Endothelial cell (in vitro differentiated cells): ENCODE data around the gene FLYWCH1. TPM values are rescaled to one million over a fixed set of nuclear protein-coding genes. Genes with fewer than 3 reads are reported as not detected.
A peak's percentile ranks its signal among the peaks of the same experiment; 100 is the strongest.

Experiments used
- DNase-seq: peaks from one replicate; pipeline ENCODE4 v3.0.0; 2021; ENCODE audit warnings: low spot score
- H3K27ac Mint-ChIP-seq: one replicate; pipeline ENCODE4 v1.8.0; 2021; ENCODE audit warnings: mixed read lengths, inconsistent platforms; ENCODE audit not compliant: unreplicated experiment
- H3K27me3 Mint-ChIP-seq: one replicate; pipeline ENCODE4 v1.8.0; 2021; ENCODE audit warnings: mild to moderate bottlenecking, moderate library complexity, mixed read lengths, inconsistent platforms; ENCODE audit not compliant: unreplicated experiment
- H3K36me3 Mint-ChIP-seq: one replicate; pipeline ENCODE4 v1.8.0; 2021; ENCODE audit warnings: mild to moderate bottlenecking, low read depth, mixed read lengths, inconsistent platforms; ENCODE audit not compliant: unreplicated experiment
- H3K4me1 Mint-ChIP-seq: one replicate; pipeline ENCODE4 v1.8.0; 2021; ENCODE audit warnings: mild to moderate bottlenecking, mixed read lengths, inconsistent platforms; ENCODE audit not compliant: unreplicated experiment
- H3K4me3 Mint-ChIP-seq: one replicate; pipeline ENCODE4 v1.8.0; 2021; ENCODE audit warnings: mild to moderate bottlenecking, mixed read lengths, inconsistent platforms; ENCODE audit not compliant: unreplicated experiment
- H3K9me3 Mint-ChIP-seq: one replicate; pipeline ENCODE4 v1.8.0; 2021; ENCODE audit warnings: mixed read lengths, inconsistent platforms; ENCODE audit not compliant: unreplicated experiment
- CTCF ChIP-seq: fragments of 200-600 bp; sonication (generic); IDR thresholded peaks from one replicate; pipeline ENCODE4 v1.5.0; 2021; ENCODE audit warnings: antibody characterized with exemption; ENCODE audit not compliant: unreplicated experiment
- total RNA-seq: library from RNA; stranded (reverse); fragmentation: NEBNext Ultra II Directional; extraction: Animal tissue kit (Norgen Biotek cat#: 25700); gene quantifications from one replicate; pipeline ENCODE4 v1.2.1, GENCODE V29; 2021; ENCODE audit not compliant: unreplicated experiment

Gene FLYWCH1
- total RNA-seq, 1 donor from 2014 or later = 50.8 TPM

DNA sequence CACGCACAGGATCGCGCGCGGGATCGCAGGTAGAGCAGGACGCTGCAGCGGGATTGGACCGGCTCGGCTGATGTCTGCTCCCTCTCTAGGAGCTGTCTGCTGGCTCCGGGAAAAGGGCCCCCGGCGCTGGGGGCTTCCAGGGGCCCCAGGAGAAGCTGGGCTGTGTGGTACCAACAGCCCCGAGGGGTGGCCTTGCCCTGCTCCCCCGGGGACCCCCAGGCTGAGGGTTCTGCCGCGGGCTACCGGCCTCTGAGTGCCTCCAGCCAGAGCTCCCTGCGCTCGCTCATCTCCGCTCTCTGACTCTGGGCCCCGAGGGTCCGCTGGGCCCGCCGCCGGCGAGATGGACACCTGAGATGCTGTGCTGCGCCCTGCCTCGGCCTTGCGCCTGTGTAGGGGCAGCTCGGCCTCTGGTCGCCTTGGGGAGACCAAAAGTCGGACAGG is 56.0 kb downstream of the FLYWCH1 start:
- Mint-ChIP-seq H3K36me3 (peaks cover 8% of the 10 kb centered on the region), H3K27me3 (peaks cover 26% of the 10 kb centered on the region), H3K4me1 (peaks cover 6% of the 10 kb centered on the region), H3K4me3 (no peak overlapping the region), H3K9me3 (no peaks in the 10 kb centered on the region), H3K27ac (no peak overlapping the region)
- no peak for DNase-seq
- no peak for TF ChIP-seq CTCF

DNA sequence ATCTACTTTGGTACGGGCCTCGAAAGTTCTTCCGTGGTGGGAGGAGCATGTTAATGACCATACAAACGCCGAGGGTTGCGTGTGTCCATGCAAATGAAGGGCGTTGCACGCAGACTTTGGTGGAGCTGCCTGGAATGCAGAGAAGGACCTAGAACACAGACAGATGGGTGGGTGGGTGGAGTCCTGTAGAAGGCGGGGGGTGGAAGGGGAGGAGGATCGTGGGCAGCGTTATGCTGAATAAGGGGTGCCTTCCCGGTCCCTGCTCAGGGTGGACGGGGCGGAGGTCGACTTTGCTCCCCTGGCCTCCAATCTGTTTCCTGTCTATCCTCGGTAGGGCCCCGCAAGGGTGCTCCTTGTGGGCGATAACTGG is 56.6 kb downstream of the FLYWCH1 start:
- peaks cover 26% of the 10 kb centered on the region for H3K27me3 Mint-ChIP-seq
- H3K36me3 Mint-ChIP-seq = peaks cover 8% of the 10 kb centered on the region
- no peak for DNase-seq
- H3K4me3 Mint-ChIP-seq = peak overlapping the region; percentile 80
- peaks cover 6% of the 10 kb centered on the region for H3K4me1 Mint-ChIP-seq
- no peak for TF ChIP-seq CTCF
- peak overlapping the region; percentile 57 for H3K27ac Mint-ChIP-seq
- H3K9me3 Mint-ChIP-seq = no peaks in the 10 kb centered on the region

GRCh38 chr16:2968738-2969544 is 57.2 kb downstream of the FLYWCH1 start, which contains the start of gene PAQR4:
Gene PAQR4 (plus strand): TSS chr16:2969348. CDS start chr16:2969675, 327 bp downstream.
- Mint-ChIP-seq H3K27me3 (peaks cover 24% of the 10 kb centered on the region), H3K4me3 (peak within 1 kb of the TSS; percentile 80), H3K9me3 (no peaks in the 10 kb centered on the region), H3K4me1 (peaks cover 6% of the 10 kb centered on the region), H3K27ac (peak within 1 kb of the TSS; percentile 57), H3K36me3 (peaks cover 8% of the 10 kb centered on the region)
- TF ChIP-seq CTCF = no peak
- DNase-seq = peak; percentile 83

DNA sequence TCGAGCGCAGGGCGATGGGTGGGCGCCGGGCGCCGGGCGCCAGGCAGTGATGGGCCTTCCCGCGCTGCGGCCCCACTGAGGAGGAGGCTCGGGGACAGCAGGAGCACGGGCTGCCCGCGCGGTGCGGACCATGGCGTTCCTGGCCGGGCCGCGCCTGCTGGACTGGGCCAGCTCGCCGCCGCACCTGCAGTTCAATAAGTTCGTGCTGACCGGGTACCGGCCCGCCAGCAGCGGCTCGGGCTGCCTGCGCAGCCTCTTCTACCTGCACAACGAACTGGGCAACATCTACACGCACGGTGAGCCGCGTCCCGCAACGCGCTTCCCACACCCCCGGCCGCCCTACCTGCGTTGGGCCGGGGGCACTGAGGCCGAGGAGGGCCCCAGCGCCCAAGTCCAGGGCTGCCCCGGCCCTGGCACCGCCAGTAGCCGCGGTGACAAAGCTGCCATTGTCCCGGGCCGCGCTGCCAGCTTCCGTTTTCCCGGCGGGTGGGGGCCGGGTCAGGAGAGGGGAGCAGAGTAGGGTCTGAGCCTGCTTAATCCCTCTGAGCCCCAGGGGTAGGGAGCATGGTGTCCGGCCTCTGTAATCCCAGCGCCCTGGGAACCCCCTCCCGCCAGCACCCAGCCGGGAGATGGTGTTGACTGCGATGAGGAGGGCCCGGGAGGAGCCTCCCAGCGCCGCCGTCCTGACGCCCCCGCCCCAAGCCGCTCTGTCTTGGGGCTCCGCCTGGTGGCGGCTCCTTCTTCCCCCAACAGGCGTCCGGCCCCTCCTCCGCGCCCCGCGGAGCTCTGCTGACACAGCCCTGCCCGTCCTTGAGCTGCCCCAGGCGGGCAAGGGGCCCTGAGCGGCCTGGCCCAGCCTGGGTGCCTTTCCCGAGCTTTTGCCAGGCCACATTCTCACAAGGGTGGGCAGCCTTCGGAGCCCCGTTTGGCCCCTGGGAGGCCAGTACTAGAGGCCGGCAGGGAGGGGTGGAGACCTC is 58.1 kb downstream of the FLYWCH1 start:
- Mint-ChIP-seq H3K27ac (no peak overlapping the region), H3K27me3 (peaks cover 24% of the 10 kb centered on the region), H3K9me3 (no peaks in the 10 kb centered on the region), H3K36me3 (peaks cover 8% of the 10 kb centered on the region), H3K4me1 (peaks cover 6% of the 10 kb centered on the region), H3K4me3 (no peak overlapping the region)
- peak; percentile 45 for TF ChIP-seq CTCF
- DNase-seq = peak; percentile 71
